Activated B cell treated with CpG ODN at 0.5 μM for 24 hours (primary cell): Measurements from ENCODE around the gene FOXI1. TPM values are rescaled to one million over a fixed set of nuclear protein-coding genes. Genes with fewer than 3 reads are reported as not detected.

Source experiments
- ATAC-seq: fragments of 200-7000 bp; cut with Tn5 transposase; one replicate; pipeline ENCODE4 v1.10.0; 2021; ENCODE audit warnings: low read depth, mild to moderate bottlenecking, moderate library complexity
- CTCF ChIA-PET: fragments of 350-600 bp; sonication (Branson Sonifier 250); formaldehyde crosslinking; loops from one replicate; lab custom pipeline; 2021; ENCODE audit warnings: antibody characterized with exemption; lab: Charles Lee
- POLR2A ChIA-PET: fragments of 350-600 bp; sonication (Branson Sonifier 250); formaldehyde crosslinking; loops from one replicate; lab custom pipeline; 2021; ENCODE audit warnings: antibody characterized with exemption; lab: Charles Lee
- DNase-seq: peaks from one replicate; pipeline ENCODE4 v3.0.0; 2022
- H3K27ac Mint-ChIP-seq: one replicate; pipeline ENCODE4 v1.8.0; 2020; ENCODE audit warnings: mixed read lengths
- H3K27me3 Mint-ChIP-seq: one replicate; pipeline ENCODE4 v1.8.0; 2021; ENCODE audit warnings: mixed read lengths
- H3K36me3 Mint-ChIP-seq: one replicate; pipeline ENCODE4 v1.8.0; 2021; ENCODE audit warnings: low read depth, mixed read lengths
- H3K4me1 Mint-ChIP-seq: one replicate; pipeline ENCODE4 v1.8.0; 2021; ENCODE audit warnings: mixed read lengths
- H3K4me3 Mint-ChIP-seq: one replicate; pipeline ENCODE4 v1.8.0; 2020; ENCODE audit warnings: mild to moderate bottlenecking, mixed read lengths
- H3K9me3 Mint-ChIP-seq: one replicate; pipeline ENCODE4 v1.8.0; 2020; ENCODE audit warnings: mixed read lengths
- CTCF ChIP-seq: fragments of 200-600 bp; IDR thresholded peaks from one replicate; pipeline ENCODE4 v1.8.0; 2022; ENCODE audit warnings: antibody characterized with exemption, mild to moderate bottlenecking
- intact Hi-C: fragments of 100-400 bp; cut with micrococcal nuclease; formaldehyde crosslinking; loops from one replicate; pipeline ENCODE4 v1.15.1; 2024
- total RNA-seq: library from RNA; stranded (reverse); gene quantifications from 2 replicates; pipeline ENCODE4 v1.2.3, GENCODE V29; 2022

The FOXI1 gene
- total RNA-seq, 1 donor from 2014 or later = not detected

GRCh38 chr5:170144286-170145023, 38.8 kb downstream of the FOXI1 start:
- no peak for ATAC-seq
- Mint-ChIP-seq H3K4me1 (no peaks in the 10 kb centered on the region), H3K9me3 (no peaks in the 10 kb centered on the region), H3K27me3 (peaks cover 3% of the 10 kb centered on the region), H3K36me3 (no peaks in the 10 kb centered on the region), H3K27ac (no peak overlapping the region), H3K4me3 (no peak overlapping the region)
- TF ChIP-seq CTCF = no peak
- POLR2A ChIA-PET = interaction anchor here (0.6 kb wide), 1 partner anchor 455 kb away, joined by 3 read pairs; no protein-coding TSS in a partner anchor
- no peak for DNase-seq
- CTCF ChIA-PET = no interaction called here
- intact Hi-C loops = no loop called here

GRCh38 chr5:170145462-170145861, 39.8 kb downstream of the FOXI1 start:
- Mint-ChIP-seq H3K4me3 (no peak overlapping the region), H3K9me3 (no peaks in the 10 kb centered on the region), H3K36me3 (no peaks in the 10 kb centered on the region), H3K27me3 (peaks cover 3% of the 10 kb centered on the region), H3K4me1 (no peaks in the 10 kb centered on the region), H3K27ac (no peak overlapping the region)
- ChIA-PET POLR2A (interaction anchor here (0.6 kb wide), 1 partner anchor 456 kb away, joined by 3 read pairs; no protein-coding TSS in a partner anchor), CTCF (no interaction called here)
- intact Hi-C loops = no loop called here
- ATAC-seq (no peak), DNase-seq (no peak)
- TF ChIP-seq CTCF = no peak

GRCh38 chr5:170147051-170147752, 41.5 kb downstream of the FOXI1 start:
- Mint-ChIP-seq H3K27ac (no peak overlapping the region), H3K4me1 (no peaks in the 10 kb centered on the region), H3K9me3 (no peaks in the 10 kb centered on the region), H3K36me3 (no peaks in the 10 kb centered on the region), H3K27me3 (peaks cover 3% of the 10 kb centered on the region), H3K4me3 (no peak overlapping the region)
- intact Hi-C loops = no loop called here
- ATAC-seq (no peak), DNase-seq (no peak)
- ChIA-PET POLR2A (no interaction called here), CTCF (no interaction called here)
- no peak for TF ChIP-seq CTCF

- no peaks in the 10 kb centered on the region for H3K36me3 Mint-ChIP-seq
- ChIA-PET POLR2A (no interaction called here), CTCF (no interaction called here)
- intact Hi-C loops = no loop called here
- no peak for DNase-seq
- no peak for ATAC-seq
- no peak overlapping the region for H3K4me3 Mint-ChIP-seq
- H3K27ac Mint-ChIP-seq = no peak overlapping the region
- H3K4me1 Mint-ChIP-seq = no peaks in the 10 kb centered on the region
- no peaks in the 10 kb centered on the region for H3K9me3 Mint-ChIP-seq
- peaks cover 3% of the 10 kb centered on the region for H3K27me3 Mint-ChIP-seq
- no peak for TF ChIP-seq CTCF
These were observed 42.1 kb downstream of the FOXI1 start for GRCh38 chr5:170147753-170148264.
